Effector memory CD8-positive, alpha-beta T cell (primary cell): Measurements from ENCODE around the gene KAT6B.

Experiments
- ATAC-seq: fragments of 150-1000 bp; cut with Tn5 transposase; replicated peaks from 2 replicates; pipeline ENCODE4 v1.10.0; 2021; ENCODE audit warnings: mild to moderate bottlenecking, moderate library complexity
- DNase-seq, 3 experiments: peaks; one replicate each; pipeline ENCODE4 v3.0.0; 2021
- H3K27ac Mint-ChIP-seq, 2 donors: one replicate each; pipeline ENCODE4 v1.8.0; 2022; ENCODE audit warnings: mild to moderate bottlenecking in 2 of 2, mixed read lengths in 2 of 2, moderate library complexity in 2 of 2
- H3K27me3 Mint-ChIP-seq, 2 donors: one replicate each; pipeline ENCODE4 v1.8.0; 2022; ENCODE audit warnings: mixed read lengths in 2 of 2
- H3K36me3 Mint-ChIP-seq: one replicate; pipeline ENCODE4 v1.8.0; 2022; ENCODE audit warnings: mild to moderate bottlenecking, moderate library complexity, mixed read lengths; ENCODE audit not compliant: insufficient read depth
- H3K4me1 Mint-ChIP-seq, 2 donors: one replicate each; pipeline ENCODE4 v1.8.0; 2022; ENCODE audit warnings: low read depth in 2 of 2, mixed read lengths in 2 of 2
- H3K4me3 Mint-ChIP-seq, 2 donors: one replicate each; pipeline ENCODE4 v1.8.0; 2022; ENCODE audit warnings: mild to moderate bottlenecking in 2 of 2, mixed read lengths in 2 of 2, moderate library complexity in 2 of 2
- H3K9me3 Mint-ChIP-seq, 2 donors: one replicate each; pipeline ENCODE4 v1.8.0; 2022; ENCODE audit warnings: mixed read lengths in 2 of 2

The KAT6B gene

GRCh38 chr10:74949034-74949832 is 122.8 kb downstream of the KAT6B start:
- H3K9me3 Mint-ChIP-seq, result no peaks in the 10 kb centered on the region

GRCh38 chr10:74949843-74950765 is 123.7 kb downstream of the KAT6B start:
- Mint-ChIP-seq H3K4me1 (peaks cover 17 to 48% of the 10 kb centered on the region in 2 donors), H3K27ac (peak overlapping the region; percentile 26 to 55), H3K27me3 (no peaks in the 10 kb centered on the region), H3K4me3 (no peak overlapping the region), H3K36me3 (no peaks in the 10 kb centered on the region), H3K9me3 (no peaks in the 10 kb centered on the region)
- DNase-seq (no peak), ATAC-seq (no peak)

More at GRCh38 chr10:74949034-74949832, 122.8 kb downstream of the KAT6B start:
- peaks cover 17 to 51% of the 10 kb centered on the region in 2 donors for H3K4me1 Mint-ChIP-seq
- no peaks in the 10 kb centered on the region for H3K27me3 Mint-ChIP-seq
- DNase-seq (no peak), ATAC-seq (peak; percentile 41)
- H3K27ac Mint-ChIP-seq, result peak overlapping the region; percentile 26 to 55
- no peaks in the 10 kb centered on the region for H3K36me3 Mint-ChIP-seq
- no peak overlapping the region for H3K4me3 Mint-ChIP-seq

GRCh38 chr10:74953214-74953613 is 126.8 kb downstream of the KAT6B start:
- Mint-ChIP-seq H3K9me3 (no peaks in the 10 kb centered on the region), H3K4me1 (peaks cover 24 to 39% of the 10 kb centered on the region in 2 donors), H3K27me3 (no peaks in the 10 kb centered on the region)

GRCh38 chr10:74955796-74956195 is 129.4 kb downstream of the KAT6B start:
- Mint-ChIP-seq H3K9me3 (no peaks in the 10 kb centered on the region), H3K27me3 (no peaks in the 10 kb centered on the region), H3K27ac (no peak overlapping the region), H3K36me3 (no peaks in the 10 kb centered on the region), H3K4me1 (peaks cover 23 to 24% of the 10 kb centered on the region in 2 donors), H3K4me3 (no peak overlapping the region)
- DNase-seq, result no peak
- ATAC-seq, result no peak

More at GRCh38 chr10:74953214-74953613, 126.8 kb downstream of the KAT6B start:
- DNase-seq, result no peak
- Mint-ChIP-seq H3K4me3 (no peak overlapping the region), H3K36me3 (no peaks in the 10 kb centered on the region), H3K27ac (peak overlapping the region; percentile 27 to 81)
- no peak for ATAC-seq

GRCh38 chr10:74956555-74957111 is 130.2 kb downstream of the KAT6B start:
- Mint-ChIP-seq H3K9me3 (no peaks in the 10 kb centered on the region), H3K4me3 (no peak overlapping the region), H3K36me3 (no peaks in the 10 kb centered on the region), H3K27ac (peak overlapping the region; percentile 0 to 11), H3K27me3 (no peaks in the 10 kb centered on the region), H3K4me1 (peaks cover 22 to 24% of the 10 kb centered on the region in 2 donors)
- no peak for DNase-seq
- ATAC-seq, result no peak

GRCh38 chr10:74957285-74957961 is 131.0 kb downstream of the KAT6B start:
- ATAC-seq (no peak), DNase-seq (no peak)
- Mint-ChIP-seq H3K27ac (peak overlapping the region in 1 of 2 donors; percentile 11), H3K9me3 (no peaks in the 10 kb centered on the region), H3K27me3 (no peaks in the 10 kb centered on the region), H3K36me3 (no peaks in the 10 kb centered on the region), H3K4me1 (peaks cover 17 to 24% of the 10 kb centered on the region in 2 donors), H3K4me3 (no peak overlapping the region)

GRCh38 chr10:74958316-74958715 is 131.9 kb downstream of the KAT6B start:
- Mint-ChIP-seq H3K27ac (no peak overlapping the region), H3K27me3 (no peaks in the 10 kb centered on the region), H3K4me3 (no peak overlapping the region), H3K36me3 (no peaks in the 10 kb centered on the region), H3K9me3 (no peaks in the 10 kb centered on the region), H3K4me1 (peaks cover 15 to 23% of the 10 kb centered on the region in 2 donors)
- DNase-seq, result no peak
- ATAC-seq, result no peak

GRCh38 chr10:74960670-74961069 is 134.3 kb downstream of the KAT6B start:
- no peak overlapping the region for H3K27ac Mint-ChIP-seq
- DNase-seq, result no peak
- no peaks in the 10 kb centered on the region for H3K9me3 Mint-ChIP-seq
- peaks cover 16 to 30% of the 10 kb centered on the region in 2 donors for H3K4me1 Mint-ChIP-seq
- ATAC-seq, result no peak
- H3K36me3 Mint-ChIP-seq, result no peaks in the 10 kb centered on the region
- H3K27me3 Mint-ChIP-seq, result no peaks in the 10 kb centered on the region
- no peak overlapping the region for H3K4me3 Mint-ChIP-seq

GRCh38 chr10:74962517-74962916 is 136.1 kb downstream of the KAT6B start:
- Mint-ChIP-seq H3K4me1 (peaks cover 8 to 33% of the 10 kb centered on the region in 2 donors), H3K27ac (no peak overlapping the region), H3K4me3 (no peak overlapping the region), H3K36me3 (no peaks in the 10 kb centered on the region), H3K9me3 (no peaks in the 10 kb centered on the region), H3K27me3 (no peaks in the 10 kb centered on the region)
- ATAC-seq (no peak), DNase-seq (no peak)

GRCh38 chr10:74963549-74963948 is 137.1 kb downstream of the KAT6B start:
- Mint-ChIP-seq H3K4me1 (peaks cover 11 to 38% of the 10 kb centered on the region in 2 donors), H3K36me3 (no peaks in the 10 kb centered on the region), H3K27me3 (no peaks in the 10 kb centered on the region), H3K4me3 (no peak overlapping the region), H3K27ac (peak overlapping the region; percentile 7 to 75), H3K9me3 (no peaks in the 10 kb centered on the region)
- DNase-seq (no peak), ATAC-seq (no peak)

GRCh38 chr10:74967911-74968666 is 141.7 kb downstream of the KAT6B start:
- H3K27ac Mint-ChIP-seq, result peak overlapping the region; percentile 30 to 88
- no peaks in the 10 kb centered on the region for H3K36me3 Mint-ChIP-seq
- H3K4me1 Mint-ChIP-seq, result peaks cover 14 to 37% of the 10 kb centered on the region in 2 donors
- H3K27me3 Mint-ChIP-seq, result no peaks in the 10 kb centered on the region
- DNase-seq, result no peak
- H3K9me3 Mint-ChIP-seq, result no peaks in the 10 kb centered on the region
- peak overlapping the region; percentile 43 to 47 for H3K4me3 Mint-ChIP-seq
- peak; percentile 83 for ATAC-seq

GRCh38 chr10:74968667-74969061 is 142.3 kb downstream of the KAT6B start:
- no peak for DNase-seq
- Mint-ChIP-seq H3K4me3 (peak overlapping the region in 1 of 2 donors; percentile 43), H3K9me3 (no peaks in the 10 kb centered on the region), H3K27me3 (no peaks in the 10 kb centered on the region), H3K27ac (peak overlapping the region; percentile 30 to 88), H3K4me1 (peaks cover 14 to 33% of the 10 kb centered on the region in 2 donors), H3K36me3 (no peaks in the 10 kb centered on the region)
- no peak for ATAC-seq
